Smooth muscle cell (in vitro differentiated cells): Measurements from ENCODE around the gene LAMA3. TPM values are rescaled to one million over a fixed set of nuclear protein-coding genes. Genes with fewer than 3 reads are reported as not detected.

ENCODE experiments used
- DNase-seq: peaks from one replicate; lab custom pipeline; 2025; ENCODE audit not compliant: unreplicated experiment; lab: John Stamatoyannopoulos, UW
- H2AFZ ChIP-seq: fragments of 200-600 bp; sonication (generic); 2 replicates; pipeline ENCODE4 v1.6.0; 2016; ENCODE audit warnings: antibody characterized with exemption, low read depth, mild to moderate bottlenecking
- H3F3A ChIP-seq: fragments of 200-600 bp; sonication (generic); 2 replicates; pipeline ENCODE4 v1.6.0; 2017; ENCODE audit warnings: antibody characterized with exemption, low read depth
- H3K27ac ChIP-seq: fragments of 200-600 bp; sonication (generic); 2 replicates; pipeline ENCODE4 v1.5.1; 2016; ENCODE audit warnings: low read depth, mild to moderate bottlenecking
- H3K27me3 ChIP-seq: fragments of 200-600 bp; sonication (generic); 2 replicates; pipeline ENCODE4 v1.6.1; 2016; ENCODE audit warnings: low read depth, mild to moderate bottlenecking
- H3K36me3 ChIP-seq: fragments of 200-600 bp; sonication (generic); 2 replicates; pipeline ENCODE4 v1.5.1; 2016; ENCODE audit warnings: low read depth
- H3K4me1 ChIP-seq: fragments of 200-600 bp; sonication (generic); 2 replicates; pipeline ENCODE4 v1.5.1; 2016; ENCODE audit warnings: low read depth
- H3K4me2 ChIP-seq: fragments of 200-600 bp; sonication (generic); 2 replicates; pipeline ENCODE4 v1.6.0; 2016; ENCODE audit warnings: mild to moderate bottlenecking
- H3K4me3 ChIP-seq: fragments of 200-600 bp; sonication (generic); 2 replicates; pipeline ENCODE4 v1.5.1; 2016; ENCODE audit warnings: mild to moderate bottlenecking
- H3K79me2 ChIP-seq: fragments of 200-600 bp; sonication (generic); 2 replicates; pipeline ENCODE4 v1.6.0; 2016; ENCODE audit warnings: low read depth, mild to moderate bottlenecking
- H3K9ac ChIP-seq: fragments of 200-600 bp; sonication (generic); 2 replicates; pipeline ENCODE4 v1.6.0; 2016; ENCODE audit warnings: low read depth
- H3K9me3 ChIP-seq: fragments of 200-600 bp; sonication (generic); replicated peaks from 2 replicates; pipeline ENCODE4 v1.5.1; 2016; ENCODE audit warnings: low read depth
- H4K20me1 ChIP-seq: fragments of 200-600 bp; sonication (generic); 2 replicates; pipeline ENCODE4 v1.6.0; 2016; ENCODE audit warnings: low read depth
- WGBS: methylation state at CpG from one replicate; pipeline ENCODE4 v1.1.7; 2016; ENCODE audit warnings: low lambda C conversion rate; 5-methylcytosine and 5-hydroxymethylcytosine counted together
- polyA plus RNA-seq: library from polyadenylated mRNA; unstranded; fragments of >200 nt; fragmentation: Nextera tagmentation; extraction: Ambion mirVana; gene quantifications from 2 replicates; pipeline ENCODE4 v1.2.1, GENCODE V29; 2016
- total RNA-seq: library from RNA; depleted of rRNA; stranded (reverse); fragments of >200 nt; gene quantifications from 2 replicates; pipeline ENCODE4 v1.2.3, GENCODE V29; 2014
- TF ChIP-seq, protein P1 (sequence below): fragments of 200-600 bp; sonication (generic); IDR thresholded peaks from 2 replicates; pipeline ENCODE4 v1.5.1; 2017; ENCODE audit warnings: borderline replicate concordance, mild to moderate bottlenecking, antibody characterized with exemption; ENCODE audit not compliant: insufficient read depth, poor library complexity, severe bottlenecking

The LAMA3 gene
- total and polyA plus RNA-seq, 2 experiments from 2014 or later, result 7.8 to 23.1 TPM

DNA sequence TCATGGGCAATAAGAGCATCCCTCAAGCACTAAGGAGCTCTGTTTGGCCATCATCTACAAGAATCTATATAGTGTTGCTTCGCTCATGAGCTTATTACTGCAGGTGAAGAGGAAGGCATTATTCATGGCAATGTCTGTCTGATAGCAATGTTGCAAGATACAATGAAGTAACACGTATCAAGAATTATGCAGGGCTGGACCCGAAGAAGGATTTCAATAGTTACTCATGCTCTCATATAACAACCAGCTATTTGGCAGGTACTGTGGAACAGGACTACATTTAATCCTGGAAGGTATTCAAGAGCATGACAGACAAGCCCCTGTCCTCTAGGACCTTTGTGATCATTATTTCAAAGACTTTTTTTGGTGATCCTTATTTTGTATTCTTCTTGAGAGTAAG, 109.6 kb downstream of the LAMA3 start:
- no peaks in the 10 kb centered on the region for H3K79me2 ChIP-seq
- H3K27me3 ChIP-seq, result no peaks in the 10 kb centered on the region
- H3K36me3 ChIP-seq, result no peaks in the 10 kb centered on the region
- no peaks in the 10 kb centered on the region for H4K20me1 ChIP-seq
- no peak overlapping the region for H3K4me3 ChIP-seq
- H3K27ac ChIP-seq, result no peak overlapping the region
- TF ChIP-seq, protein P1, sequence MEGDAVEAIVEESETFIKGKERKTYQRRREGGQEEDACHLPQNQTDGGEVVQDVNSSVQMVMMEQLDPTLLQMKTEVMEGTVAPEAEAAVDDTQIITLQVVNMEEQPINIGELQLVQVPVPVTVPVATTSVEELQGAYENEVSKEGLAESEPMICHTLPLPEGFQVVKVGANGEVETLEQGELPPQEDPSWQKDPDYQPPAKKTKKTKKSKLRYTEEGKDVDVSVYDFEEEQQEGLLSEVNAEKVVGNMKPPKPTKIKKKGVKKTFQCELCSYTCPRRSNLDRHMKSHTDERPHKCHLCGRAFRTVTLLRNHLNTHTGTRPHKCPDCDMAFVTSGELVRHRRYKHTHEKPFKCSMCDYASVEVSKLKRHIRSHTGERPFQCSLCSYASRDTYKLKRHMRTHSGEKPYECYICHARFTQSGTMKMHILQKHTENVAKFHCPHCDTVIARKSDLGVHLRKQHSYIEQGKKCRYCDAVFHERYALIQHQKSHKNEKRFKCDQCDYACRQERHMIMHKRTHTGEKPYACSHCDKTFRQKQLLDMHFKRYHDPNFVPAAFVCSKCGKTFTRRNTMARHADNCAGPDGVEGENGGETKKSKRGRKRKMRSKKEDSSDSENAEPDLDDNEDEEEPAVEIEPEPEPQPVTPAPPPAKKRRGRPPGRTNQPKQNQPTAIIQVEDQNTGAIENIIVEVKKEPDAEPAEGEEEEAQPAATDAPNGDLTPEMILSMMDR, result no peak
- no peaks in the 10 kb centered on the region for H3K9me3 ChIP-seq
- H3K9ac ChIP-seq, result no peak overlapping the region
- no peak for DNase-seq
- no peaks in the 10 kb centered on the region for H3K4me1 ChIP-seq
- H3K4me2 ChIP-seq, result no peak overlapping the region
- no peaks in the 10 kb centered on the region for H3F3A ChIP-seq
- no peak overlapping the region for H2AFZ ChIP-seq
- 79% methylated on average over 3 of the region's 3 CpGs for WGBS

DNA sequence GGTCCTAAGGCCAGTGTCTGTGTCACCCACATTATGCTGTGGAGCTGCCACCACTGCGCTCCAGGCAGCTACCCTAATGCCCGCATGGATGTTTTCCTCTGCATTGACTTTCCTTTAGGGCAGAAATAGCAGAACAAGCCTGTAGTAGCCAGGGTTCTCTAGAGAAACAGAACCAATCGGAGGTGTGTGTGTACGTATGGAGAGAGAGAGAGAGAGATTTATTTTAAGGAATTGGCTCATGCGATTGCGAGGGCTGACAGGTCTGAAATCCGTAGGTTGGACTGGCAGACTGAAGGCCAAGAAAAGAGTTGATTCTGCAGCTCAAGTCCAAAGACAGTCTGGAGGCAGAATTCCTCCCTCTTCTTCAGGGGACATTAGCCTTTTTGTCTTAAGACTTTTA, 110.3 kb downstream of the LAMA3 start:
- no peaks in the 10 kb centered on the region for H3K79me2 ChIP-seq
- TF ChIP-seq, protein P1, result no peak
- no peaks in the 10 kb centered on the region for H3K9me3 ChIP-seq
- no peaks in the 10 kb centered on the region for H3K36me3 ChIP-seq
- no peak overlapping the region for H3K27ac ChIP-seq
- WGBS, result 95% methylated on average over 7 of the region's 7 CpGs
- no peak for DNase-seq
- no peaks in the 10 kb centered on the region for H3K4me1 ChIP-seq
- no peak overlapping the region for H3K9ac ChIP-seq
- no peaks in the 10 kb centered on the region for H3K27me3 ChIP-seq
- no peak overlapping the region for H2AFZ ChIP-seq
- H3K4me3 ChIP-seq, result no peak overlapping the region
- H4K20me1 ChIP-seq, result no peaks in the 10 kb centered on the region
- H3K4me2 ChIP-seq, result no peak overlapping the region
- no peaks in the 10 kb centered on the region for H3F3A ChIP-seq

DNA sequence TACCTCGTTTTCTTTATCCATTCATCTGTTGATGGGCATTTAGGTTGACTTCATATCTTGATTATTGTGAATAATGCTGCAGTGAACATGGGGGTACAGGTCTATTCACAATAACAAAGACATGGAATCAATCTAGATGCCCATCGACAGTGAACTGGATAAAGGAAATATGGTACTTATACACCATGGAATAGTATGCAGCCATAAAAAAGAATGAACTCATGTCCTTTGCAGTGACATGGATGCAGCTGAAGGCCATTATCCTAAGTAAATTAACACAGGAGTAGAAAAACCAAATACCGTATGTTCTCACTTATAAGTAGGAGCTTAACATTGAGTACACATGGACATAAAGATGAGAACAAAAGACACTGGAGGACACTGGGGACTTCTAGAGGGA, 111.6 kb downstream of the LAMA3 start:
- no peak for DNase-seq
- no peaks in the 10 kb centered on the region for H3K79me2 ChIP-seq
- H3K4me2 ChIP-seq, result no peak overlapping the region
- H3K27me3 ChIP-seq, result no peaks in the 10 kb centered on the region
- H4K20me1 ChIP-seq, result no peaks in the 10 kb centered on the region
- H3K4me1 ChIP-seq, result no peaks in the 10 kb centered on the region
- H3K9me3 ChIP-seq, result no peaks in the 10 kb centered on the region
- H3K9ac ChIP-seq, result no peak overlapping the region
- WGBS, result 90% methylated on average over 3 of the region's 3 CpGs
- H3K36me3 ChIP-seq, result no peaks in the 10 kb centered on the region
- H3F3A ChIP-seq, result no peaks in the 10 kb centered on the region
- no peak overlapping the region for H2AFZ ChIP-seq
- TF ChIP-seq, protein P1, result no peak
- H3K4me3 ChIP-seq, result no peak overlapping the region
- H3K27ac ChIP-seq, result no peak overlapping the region

DNA sequence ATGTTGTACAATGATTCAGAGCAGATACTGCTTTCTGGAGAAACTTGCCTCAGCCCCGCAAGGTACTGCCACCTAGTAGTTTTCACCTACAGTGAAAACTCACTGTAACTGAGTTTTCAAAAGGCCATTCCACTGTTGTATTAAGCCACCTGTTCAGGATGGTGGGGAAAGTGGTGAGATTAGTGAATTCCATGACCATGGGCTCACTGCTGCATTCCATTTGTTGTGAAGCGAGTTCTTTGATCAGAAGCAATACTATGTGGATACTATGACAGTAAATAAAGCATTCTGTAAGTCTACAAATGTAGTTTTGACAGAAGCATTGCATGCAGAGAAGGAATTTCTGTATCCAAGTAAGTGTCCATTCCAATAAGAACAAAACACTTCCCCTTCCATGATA, 113.6 kb downstream of the LAMA3 start:
- Histone ChIP-seq H3K36me3 (no peaks in the 10 kb centered on the region), H3K79me2 (no peaks in the 10 kb centered on the region), H3K4me3 (no peak overlapping the region), H2AFZ (no peak overlapping the region), H3K9me3 (no peaks in the 10 kb centered on the region), H3F3A (no peaks in the 10 kb centered on the region), H3K27ac (no peak overlapping the region), H3K4me1 (no peaks in the 10 kb centered on the region), H4K20me1 (no peaks in the 10 kb centered on the region), H3K4me2 (no peak overlapping the region), H3K9ac (no peak overlapping the region), H3K27me3 (no peaks in the 10 kb centered on the region)
- 91% methylated on average over 2 of the region's 2 CpGs for WGBS
- TF ChIP-seq, protein P1, result no peak
- no peak for DNase-seq
